Natural killer cell (primary cell): ENCODE measurements around the gene NUDT9. TPM values are rescaled to one million over a fixed set of nuclear protein-coding genes. Genes with fewer than 3 reads are reported as not detected.

Source experiments
- ATAC-seq, 3 donors: fragments of 150-1000 bp in 2 of 3; fragments of 200-7000 bp in 1 of 3; cut with Tn5 transposase; 1 replicate in 1 of 3; 2 replicates in 2 of 3; pipeline ENCODE4 v1.10.0; 2021; ENCODE audit warnings: mild to moderate bottlenecking in 2 of 3, moderate library complexity in 2 of 3
- DNase-seq, 2 donors: peaks; one replicate each; pipeline versions ENCODE4 v3.0.0 to v3.0.0-alpha.2; 2013 to 2021; ENCODE audit warnings: mixed read lengths in 1 of 2
- H3K27ac ChIP-seq: one replicate; pipeline ENCODE4 v1.5.1; 2013; ENCODE audit warnings: mild to moderate bottlenecking, low read length
- H3K27me3 ChIP-seq: one replicate; pipeline ENCODE4 v1.6.1; 2013; ENCODE audit warnings: low read length; ENCODE audit not compliant: control insufficient read depth, insufficient read depth
- H3K36me3 ChIP-seq: one replicate; pipeline ENCODE4 v1.6.1; 2013; ENCODE audit warnings: low read length; ENCODE audit not compliant: control insufficient read depth, insufficient read depth
- H3K4me1 ChIP-seq: one replicate; pipeline ENCODE4 v1.6.1; 2013; ENCODE audit warnings: low read length; ENCODE audit not compliant: control insufficient read depth, insufficient read depth
- H3K4me3 ChIP-seq: one replicate; pipeline ENCODE4 v1.5.1; 2013; ENCODE audit warnings: low read length
- H3K9me3 ChIP-seq: one replicate; pipeline ENCODE4 v1.6.1; 2013; ENCODE audit warnings: low read length; ENCODE audit not compliant: control insufficient read depth, insufficient read depth
- H3K27ac Mint-ChIP-seq, 2 donors: one replicate each; pipeline ENCODE4 v1.8.0; 2022; ENCODE audit warnings: mild to moderate bottlenecking in 2 of 2, mixed read lengths in 2 of 2, moderate library complexity in 1 of 2
- H3K27me3 Mint-ChIP-seq, 2 donors: one replicate each; pipeline ENCODE4 v1.8.0; 2022; ENCODE audit warnings: low read depth in 2 of 2, mixed read lengths in 2 of 2
- H3K36me3 Mint-ChIP-seq: one replicate; pipeline ENCODE4 v1.8.0; 2022; ENCODE audit warnings: mixed read lengths
- H3K4me1 Mint-ChIP-seq, 2 donors: one replicate each; pipeline ENCODE4 v1.8.0; 2022; ENCODE audit warnings: mixed read lengths in 2 of 2
- H3K4me3 Mint-ChIP-seq: one replicate; pipeline ENCODE4 v1.8.0; 2022; ENCODE audit warnings: mild to moderate bottlenecking, moderate library complexity, mixed read lengths
- H3K9me3 Mint-ChIP-seq, 2 donors: one replicate each; pipeline ENCODE4 v1.8.0; 2022; ENCODE audit warnings: mixed read lengths in 2 of 2
- WGBS: methylation state at CpG from one replicate; pipeline ENCODE4 v1.1.7; 2013; ENCODE audit warnings: missing lambda C conversion rate; ENCODE audit not compliant: insufficient coverage; 5-methylcytosine and 5-hydroxymethylcytosine counted together
- intact Hi-C: fragments of 100-400 bp; cut with micrococcal nuclease; formaldehyde crosslinking; loops from one replicate; pipeline ENCODE4 v1.14.2; 2022
- total RNA-seq, 4 donors: library from RNA; stranded (reverse); fragments of 120-200 nt in 1 of 4; gene quantifications; one replicate each; pipeline versions ENCODE4 v1.2.3 to v1.2.4, GENCODE V29; 2013 to 2022
- TF ChIP-seq, protein P1 (sequence below): fragments of 200-600 bp; IDR thresholded peaks from one replicate; pipeline ENCODE4 v1.8.0; 2022; ENCODE audit warnings: antibody characterized with exemption

The NUDT9 gene
- total RNA-seq, 3 donors from 2014 or later (not counting 1 experiment from before 2014, with no cell fraction given) = 7.3 to 9.6 (median 9.5) TPM

DNA sequence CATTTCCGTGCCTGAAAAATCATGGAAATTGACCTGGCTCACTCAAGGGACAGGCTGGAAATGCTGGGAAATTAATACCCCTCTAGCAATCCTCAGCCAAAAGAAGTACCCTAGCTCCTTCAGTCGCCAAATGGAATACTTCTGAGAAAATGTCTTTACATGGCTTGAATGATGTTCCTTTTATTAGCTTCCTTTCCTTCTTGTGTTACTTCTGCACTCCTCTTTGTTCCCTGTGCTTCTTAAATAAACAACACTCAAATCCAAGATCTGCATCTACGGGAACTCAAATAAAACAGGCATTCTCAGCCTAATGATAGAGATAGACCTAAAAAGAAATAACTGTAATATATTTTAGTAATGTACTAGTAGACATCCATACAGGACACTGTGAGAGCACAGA, 70.7 kb downstream of the NUDT9 start:
- Histone ChIP-seq H3K4me1 (no peaks in the 10 kb centered on the region), H3K4me3 (no peak overlapping the region), H3K27me3 (no peaks in the 10 kb centered on the region), H3K27ac (no peak overlapping the region), H3K9me3 (no peaks in the 10 kb centered on the region), H3K36me3 (no peaks in the 10 kb centered on the region)
- 96% methylated on average over 2 of the region's 3 CpGs for WGBS
- ATAC-seq (no peak), DNase-seq (no peak)
- Mint-ChIP-seq H3K4me3 (no peak overlapping the region), H3K27ac (no peak overlapping the region), H3K36me3 (no peaks in the 10 kb centered on the region), H3K27me3 (peaks cover 0 to 2% of the 10 kb centered on the region in 2 donors), H3K9me3 (no peaks in the 10 kb centered on the region), H3K4me1 (no peaks in the 10 kb centered on the region)
- TF ChIP-seq, protein P1, sequence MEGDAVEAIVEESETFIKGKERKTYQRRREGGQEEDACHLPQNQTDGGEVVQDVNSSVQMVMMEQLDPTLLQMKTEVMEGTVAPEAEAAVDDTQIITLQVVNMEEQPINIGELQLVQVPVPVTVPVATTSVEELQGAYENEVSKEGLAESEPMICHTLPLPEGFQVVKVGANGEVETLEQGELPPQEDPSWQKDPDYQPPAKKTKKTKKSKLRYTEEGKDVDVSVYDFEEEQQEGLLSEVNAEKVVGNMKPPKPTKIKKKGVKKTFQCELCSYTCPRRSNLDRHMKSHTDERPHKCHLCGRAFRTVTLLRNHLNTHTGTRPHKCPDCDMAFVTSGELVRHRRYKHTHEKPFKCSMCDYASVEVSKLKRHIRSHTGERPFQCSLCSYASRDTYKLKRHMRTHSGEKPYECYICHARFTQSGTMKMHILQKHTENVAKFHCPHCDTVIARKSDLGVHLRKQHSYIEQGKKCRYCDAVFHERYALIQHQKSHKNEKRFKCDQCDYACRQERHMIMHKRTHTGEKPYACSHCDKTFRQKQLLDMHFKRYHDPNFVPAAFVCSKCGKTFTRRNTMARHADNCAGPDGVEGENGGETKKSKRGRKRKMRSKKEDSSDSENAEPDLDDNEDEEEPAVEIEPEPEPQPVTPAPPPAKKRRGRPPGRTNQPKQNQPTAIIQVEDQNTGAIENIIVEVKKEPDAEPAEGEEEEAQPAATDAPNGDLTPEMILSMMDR = no peak
- intact Hi-C loops = no loop called here

DNA sequence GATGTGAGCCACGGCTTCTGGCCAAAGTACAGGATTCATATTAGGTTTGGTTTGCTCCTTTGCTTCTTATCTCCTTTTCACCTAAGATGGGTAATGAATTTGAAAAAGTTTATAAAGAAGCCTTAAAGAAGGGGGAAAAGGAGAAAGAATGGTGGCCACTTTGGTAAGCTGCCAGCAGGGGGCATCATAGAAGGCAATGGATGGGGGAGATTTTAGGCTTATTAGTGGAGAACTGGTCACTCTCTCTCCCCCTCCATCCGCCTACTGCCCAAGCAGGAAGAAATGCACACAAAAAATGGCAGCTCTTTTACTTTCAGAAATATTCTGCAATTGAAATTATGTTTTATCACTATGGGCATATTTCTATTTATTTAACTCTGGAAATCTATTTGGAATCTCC, 74.8 kb downstream of the NUDT9 start:
- ATAC-seq (no peak), DNase-seq (peak in 1 of 2 donors; percentile 32)
- Mint-ChIP-seq H3K36me3 (no peaks in the 10 kb centered on the region), H3K27ac (no peak overlapping the region), H3K27me3 (peaks cover 0 to 2% of the 10 kb centered on the region in 2 donors), H3K4me1 (no peaks in the 10 kb centered on the region), H3K4me3 (no peak overlapping the region), H3K9me3 (no peaks in the 10 kb centered on the region)
- Histone ChIP-seq H3K27me3 (no peaks in the 10 kb centered on the region), H3K27ac (no peak overlapping the region), H3K9me3 (no peaks in the 10 kb centered on the region), H3K4me1 (no peaks in the 10 kb centered on the region), H3K36me3 (no peaks in the 10 kb centered on the region), H3K4me3 (no peak overlapping the region)
- TF ChIP-seq, protein P1 = peak; percentile 49
- no CpG with 5 or more reads among the region's 2 CpGs for WGBS
- intact Hi-C loops = no loop called here

DNA sequence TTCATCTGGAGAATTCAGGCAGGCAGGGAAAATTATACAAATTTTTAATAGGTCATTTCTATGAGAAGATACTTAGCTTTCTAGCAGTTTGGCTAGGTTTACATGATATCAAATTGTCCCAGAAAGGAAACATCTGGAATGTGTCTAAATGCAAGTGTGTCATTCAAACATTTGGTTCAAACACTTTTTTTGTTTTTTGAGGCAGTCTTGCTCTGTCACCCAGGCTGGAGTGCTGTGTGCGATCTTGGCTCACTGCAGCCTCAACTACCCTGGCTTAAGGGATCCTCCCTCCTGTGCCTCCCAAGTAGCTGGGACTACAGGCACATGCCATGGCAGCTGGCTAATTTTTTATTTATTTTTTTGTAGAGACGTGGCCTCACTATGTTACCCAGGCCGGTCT, 75.2 kb downstream of the NUDT9 start:
- Mint-ChIP-seq H3K27ac (no peak overlapping the region), H3K27me3 (peaks cover 0 to 2% of the 10 kb centered on the region in 2 donors), H3K4me1 (no peaks in the 10 kb centered on the region), H3K4me3 (no peak overlapping the region), H3K9me3 (no peaks in the 10 kb centered on the region), H3K36me3 (no peaks in the 10 kb centered on the region)
- intact Hi-C loops = no loop called here
- DNase-seq (no peak), ATAC-seq (no peak)
- TF ChIP-seq, protein P1 = no peak
- 97% methylated on average over 3 of the region's 3 CpGs for WGBS
- H3K36me3 ChIP-seq = no peaks in the 10 kb centered on the region
- no peaks in the 10 kb centered on the region for H3K4me1 ChIP-seq
- H3K27ac ChIP-seq = no peak overlapping the region
- no peaks in the 10 kb centered on the region for H3K27me3 ChIP-seq
- H3K4me3 ChIP-seq = no peak overlapping the region
- H3K9me3 ChIP-seq = no peaks in the 10 kb centered on the region

DNA sequence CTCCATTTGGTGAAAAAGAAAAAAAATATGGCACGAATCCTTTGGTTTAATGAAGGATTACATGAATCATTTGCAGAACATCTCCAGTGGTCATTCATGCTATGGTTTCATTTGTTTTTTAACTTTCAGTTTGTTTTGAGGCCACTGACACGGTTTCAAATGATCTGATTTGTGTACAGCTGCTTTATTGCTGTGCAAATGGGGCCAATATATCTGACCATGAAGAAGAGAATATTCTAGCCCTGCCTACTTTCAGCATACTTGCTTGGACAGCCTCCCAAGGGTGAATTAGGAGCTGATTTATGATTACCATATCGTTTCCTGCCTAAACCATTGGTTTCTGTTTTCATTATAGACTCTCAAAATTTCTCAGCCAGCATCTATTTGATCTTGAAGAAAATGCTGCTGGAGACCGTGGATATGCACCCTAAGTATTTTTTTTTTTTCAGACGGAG, 76.1 kb downstream of the NUDT9 start:
- Mint-ChIP-seq H3K27ac (no peak overlapping the region), H3K27me3 (peaks cover 0 to 2% of the 10 kb centered on the region in 2 donors), H3K4me3 (no peak overlapping the region), H3K36me3 (no peaks in the 10 kb centered on the region), H3K4me1 (no peaks in the 10 kb centered on the region), H3K9me3 (no peaks in the 10 kb centered on the region)
- no peaks in the 10 kb centered on the region for H3K27me3 ChIP-seq
- TF ChIP-seq, protein P1 = no peak
- no peak for DNase-seq
- no peak for ATAC-seq
- no peaks in the 10 kb centered on the region for H3K36me3 ChIP-seq
- H3K27ac ChIP-seq = no peak overlapping the region
- no peak overlapping the region for H3K4me3 ChIP-seq
- 21% methylated on average over 5 of the region's 5 CpGs for WGBS
- no peaks in the 10 kb centered on the region for H3K9me3 ChIP-seq
- intact Hi-C loops = no loop called here
- H3K4me1 ChIP-seq = no peaks in the 10 kb centered on the region
